Neuron (in vitro differentiated cells): ENCODE results near the gene TMEM256.

ENCODE experiments used
- H2AFZ ChIP-seq: one replicate; pipeline ENCODE4 v1.6.1; 2013; ENCODE audit warnings: low read depth, mild to moderate bottlenecking, inconsistent platforms, low read length, moderate library complexity
- H3K27me3 ChIP-seq: one replicate; pipeline ENCODE4 v1.6.1; 2013; ENCODE audit warnings: low read length; ENCODE audit not compliant: insufficient read depth
- H3K36me3 ChIP-seq: one replicate; pipeline ENCODE4 v1.6.1; 2013; ENCODE audit warnings: low read length; ENCODE audit not compliant: insufficient read depth
- H3K4me1 ChIP-seq: one replicate; pipeline ENCODE4 v1.6.1; 2013; ENCODE audit warnings: low read length; ENCODE audit not compliant: insufficient read depth
- H3K4me3 ChIP-seq: 2 replicates; pipeline ENCODE4 v1.5.1; 2013; ENCODE audit warnings: mild to moderate bottlenecking, low read length, moderate library complexity
- H3K9me3 ChIP-seq: one replicate; pipeline ENCODE4 v1.6.1; 2013; ENCODE audit warnings: low read length

The TMEM256 gene

GRCh38 chr17:7409716-7410115 is 5.8 kb upstream of the TMEM256 start:
- H3K4me3 ChIP-seq: no peak overlapping the region

GRCh38 chr17:7408863-7409262 is 5.0 kb upstream of the TMEM256 start:
- Histone ChIP-seq H2AFZ (no peak overlapping the region), H3K27me3 (no peaks in the 10 kb centered on the region), H3K4me3 (no peak overlapping the region), H3K9me3 (no peaks in the 10 kb centered on the region), H3K36me3 (peaks cover 42% of the 10 kb centered on the region), H3K4me1 (peaks cover 19% of the 10 kb centered on the region)

More at GRCh38 chr17:7409716-7410115, 5.8 kb upstream of the TMEM256 start:
- Histone ChIP-seq H2AFZ (no peak overlapping the region), H3K9me3 (no peaks in the 10 kb centered on the region), H3K27me3 (no peaks in the 10 kb centered on the region), H3K4me1 (peaks cover 19% of the 10 kb centered on the region), H3K36me3 (peaks cover 50% of the 10 kb centered on the region)

GRCh38 chr17:7408252-7408727 is 4.4 kb upstream of the TMEM256 start:
- no peak overlapping the region for H3K4me3 ChIP-seq
- no peaks in the 10 kb centered on the region for H3K9me3 ChIP-seq
- H3K36me3 ChIP-seq: peaks cover 38% of the 10 kb centered on the region
- H3K27me3 ChIP-seq: no peaks in the 10 kb centered on the region
- peaks cover 20% of the 10 kb centered on the region for H3K4me1 ChIP-seq
- no peak overlapping the region for H2AFZ ChIP-seq

GRCh38 chr17:7407485-7408251 is 3.8 kb upstream of the TMEM256 start, which contains the start of gene NLGN2:
Gene NLGN2 (plus strand): TSS chr17:7407845. CDS start chr17:7408256, 411 bp downstream.
- H3K27me3 ChIP-seq: no peaks in the 10 kb centered on the region
- H3K9me3 ChIP-seq: no peaks in the 10 kb centered on the region
- H2AFZ ChIP-seq: no peak within 1 kb of the TSS
- peaks cover 26% of the 10 kb centered on the region for H3K4me1 ChIP-seq
- H3K36me3 ChIP-seq: peaks cover 33% of the 10 kb centered on the region
- peak within 1 kb of the TSS; percentile 64 for H3K4me3 ChIP-seq

GRCh38 chr17:7407082-7407481 is 3.2 kb upstream of the TMEM256 start:
- Histone ChIP-seq H3K4me3 (peak overlapping the region; percentile 64), H3K27me3 (no peaks in the 10 kb centered on the region), H3K4me1 (peaks cover 27% of the 10 kb centered on the region), H3K36me3 (peaks cover 29% of the 10 kb centered on the region), H3K9me3 (no peaks in the 10 kb centered on the region), H2AFZ (no peak overlapping the region)

- peaks cover 28% of the 10 kb centered on the region for H3K36me3 ChIP-seq
- H3K9me3 ChIP-seq: no peaks in the 10 kb centered on the region
- peaks cover 27% of the 10 kb centered on the region for H3K4me1 ChIP-seq
- peak overlapping the region; percentile 64 for H3K4me3 ChIP-seq
- no peak overlapping the region for H2AFZ ChIP-seq
- H3K27me3 ChIP-seq: no peaks in the 10 kb centered on the region
Observed at GRCh38 chr17:7406235-7406825, 2.4 kb upstream of the TMEM256 start.

GRCh38 chr17:7405350-7406234 is 1.7 kb upstream of the TMEM256 start:
- peaks cover 27% of the 10 kb centered on the region for H3K4me1 ChIP-seq
- no peak overlapping the region for H2AFZ ChIP-seq
- no peaks in the 10 kb centered on the region for H3K9me3 ChIP-seq
- no peaks in the 10 kb centered on the region for H3K27me3 ChIP-seq
- H3K4me3 ChIP-seq: peak overlapping the region; percentile 64
- peaks cover 24% of the 10 kb centered on the region for H3K36me3 ChIP-seq

- Histone ChIP-seq H3K36me3 (peaks cover 17% of the 10 kb centered on the region), H3K4me3 (peak overlapping the region; percentile 64), H3K4me1 (peaks cover 27% of the 10 kb centered on the region), H2AFZ (no peak overlapping the region), H3K9me3 (no peaks in the 10 kb centered on the region), H3K27me3 (no peaks in the 10 kb centered on the region)
Observed at GRCh38 chr17:7404737-7405349, 946 bp upstream of the TMEM256 start.

GRCh38 chr17:7403727-7403976 is 245 bp downstream of the TMEM256 start:
- Histone ChIP-seq H3K27me3 (no peaks in the 10 kb centered on the region), H3K4me3 (peak overlapping the region; percentile 66), H3K9me3 (no peaks in the 10 kb centered on the region), H2AFZ (no peak overlapping the region), H3K36me3 (peaks cover 5% of the 10 kb centered on the region), H3K4me1 (peaks cover 27% of the 10 kb centered on the region)

GRCh38 chr17:7403043-7403726 is 712 bp downstream of the TMEM256 start:
- peak overlapping the region; percentile 66 for H3K4me3 ChIP-seq
- H3K4me1 ChIP-seq: peaks cover 27% of the 10 kb centered on the region
- H3K36me3 ChIP-seq: peaks cover under 1% of the 10 kb centered on the region
- H2AFZ ChIP-seq: no peak overlapping the region
- no peaks in the 10 kb centered on the region for H3K27me3 ChIP-seq
- H3K9me3 ChIP-seq: no peaks in the 10 kb centered on the region

- H2AFZ ChIP-seq: no peak overlapping the region
- H3K36me3 ChIP-seq: no peaks in the 10 kb centered on the region
- no peak overlapping the region for H3K4me3 ChIP-seq
- H3K27me3 ChIP-seq: no peaks in the 10 kb centered on the region
- peaks cover 20% of the 10 kb centered on the region for H3K4me1 ChIP-seq
- H3K9me3 ChIP-seq: no peaks in the 10 kb centered on the region
Observed at GRCh38 chr17:7398612-7399011, 5.3 kb downstream of the TMEM256 start.

- Histone ChIP-seq H3K4me3 (no peak overlapping the region), H3K4me1 (peaks cover 11% of the 10 kb centered on the region), H3K27me3 (no peaks in the 10 kb centered on the region), H2AFZ (no peak overlapping the region), H3K36me3 (peaks cover 9% of the 10 kb centered on the region), H3K9me3 (no peaks in the 10 kb centered on the region)
Observed at GRCh38 chr17:7396147-7396546, 7.8 kb downstream of the TMEM256 start.
